Myocyte (in vitro differentiated cells): ENCODE data around the gene GOLGA8S. TPM values are rescaled to one million over a fixed set of nuclear protein-coding genes. Genes with fewer than 3 reads are reported as not detected.
"Not testable (repeated sequence)": the region's sequence is repeated elsewhere in the genome, so short reads cannot be mapped to it uniquely, and the experiment has no call there.

Experiments used
- DNase-seq: peaks from one replicate; pipeline ENCODE4 v3.0.0-alpha.2; 2012; ENCODE audit warnings: low read depth
- polyA plus RNA-seq: library from polyadenylated mRNA; unstranded; fragments of >200 nt; gene quantifications from one replicate; pipeline ENCODE4 v1.2.1, GENCODE V29; 2012; ENCODE audit warnings: missing spikeins
- total RNA-seq: library from RNA; depleted of rRNA; stranded (reverse); fragments of >200 nt; gene quantifications from 2 replicates; pipeline ENCODE4 v1.2.3, GENCODE V29; 2014

Gene GOLGA8S
- not detected in 2 replicates for total RNA-seq
- 0.38 TPM for polyA plus RNA-seq

GRCh38 chr15:23354448-23354847 lies at the start of gene GOLGA8S:
Gene GOLGA8S (plus strand): TSS chr15:23354748. CDS start chr15:23354810, 62 bp downstream.
- not testable (repeated sequence) for DNase-seq

DNA sequence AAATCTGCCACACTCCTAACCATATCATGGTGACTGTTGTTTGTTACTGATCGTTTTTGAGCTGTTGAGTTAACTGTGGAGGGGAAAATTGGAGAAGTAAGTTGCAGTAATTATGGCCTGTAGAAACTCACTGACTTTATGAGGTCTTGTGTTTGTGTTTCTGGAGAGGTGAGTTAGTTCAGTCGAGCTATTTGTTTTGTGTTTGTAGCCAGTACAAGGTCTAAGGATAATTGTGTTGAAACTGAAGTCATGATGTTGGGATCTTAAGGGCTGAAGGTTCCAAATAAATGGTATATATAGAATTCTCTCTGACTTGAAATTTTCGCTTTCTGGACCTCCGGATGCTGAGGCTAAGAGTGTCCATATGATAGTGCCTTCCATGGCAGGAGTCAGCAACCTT lies 49.7 kb upstream of the GOLGA8S start:
- not testable (repeated sequence) for DNase-seq

DNA sequence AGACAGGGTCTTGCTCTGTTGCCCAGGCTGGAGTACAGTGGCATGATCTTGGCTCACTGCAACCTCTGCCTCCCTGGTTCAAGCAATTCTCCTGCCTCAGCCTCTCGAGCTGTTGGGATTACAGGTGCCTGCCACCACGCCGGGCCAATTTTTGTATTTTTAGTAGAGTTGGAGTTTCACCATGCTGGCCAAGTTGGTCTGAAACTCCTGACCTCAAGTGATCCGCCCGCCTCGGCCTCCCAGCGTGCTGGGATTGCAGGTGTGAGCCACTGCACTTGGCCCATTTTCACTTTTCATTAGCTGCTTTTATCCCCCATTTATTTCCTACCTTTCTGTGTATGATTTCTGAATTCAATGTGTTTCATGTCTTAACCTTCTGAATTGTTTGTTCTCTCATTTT lies 48.6 kb upstream of the GOLGA8S start:
- not testable (repeated sequence) for DNase-seq

- not testable (repeated sequence) for DNase-seq
These were observed 43.3 kb upstream of the GOLGA8S start for GRCh38 chr15:23311233-23311632.

- DNase-seq = not testable (repeated sequence)
These were observed 20.5 kb upstream of the GOLGA8S start, which contains the start of gene GOLGA6L26 for GRCh38 chr15:23334096-23334495. Gene GOLGA6L26 (minus strand): TSS chr15:23334196. CDS start chr15:23334135, 61 bp downstream.

DNA sequence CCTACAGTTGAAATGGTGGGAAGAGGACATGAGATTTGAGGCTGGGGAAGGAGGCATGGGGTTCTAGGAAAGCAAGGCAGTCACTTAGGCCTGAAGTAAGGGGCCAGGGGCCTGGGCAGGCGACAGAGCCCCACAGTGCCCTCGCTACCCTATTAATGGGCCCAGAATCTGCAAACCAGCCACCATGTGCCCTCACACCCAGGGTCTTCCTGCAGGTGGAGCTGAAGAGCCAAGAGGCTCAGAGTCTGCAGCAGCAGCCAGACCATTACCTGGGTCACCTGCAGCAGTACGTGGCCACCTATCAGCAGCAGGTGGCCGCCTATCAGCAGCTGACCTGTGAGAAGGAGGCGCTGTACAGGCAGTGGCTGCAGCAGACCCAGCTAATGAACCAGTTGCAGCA lies 8.1 kb downstream of the GOLGA8S start:
- not testable (repeated sequence) for DNase-seq

DNA sequence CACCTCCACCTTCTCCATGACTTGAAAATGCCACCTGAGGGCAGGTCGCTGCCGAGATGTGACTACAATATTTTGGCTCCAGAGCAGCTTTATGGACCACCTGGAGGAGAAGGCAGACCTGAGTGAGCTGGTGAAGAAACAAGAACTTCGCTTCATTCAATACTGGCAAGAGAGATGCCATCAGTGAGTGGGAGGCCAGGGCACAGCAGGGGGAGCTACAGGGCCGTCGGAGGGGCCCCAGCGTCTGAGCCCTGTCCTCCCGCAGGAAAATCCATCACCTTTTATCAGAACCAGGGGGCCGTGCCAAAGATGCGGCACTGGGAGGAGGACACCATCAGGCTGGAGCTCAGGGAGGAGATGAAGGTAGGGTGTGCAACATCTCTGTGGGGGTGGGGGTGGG lies 9.7 kb downstream of the GOLGA8S start:
- not testable (repeated sequence) for DNase-seq

DNA sequence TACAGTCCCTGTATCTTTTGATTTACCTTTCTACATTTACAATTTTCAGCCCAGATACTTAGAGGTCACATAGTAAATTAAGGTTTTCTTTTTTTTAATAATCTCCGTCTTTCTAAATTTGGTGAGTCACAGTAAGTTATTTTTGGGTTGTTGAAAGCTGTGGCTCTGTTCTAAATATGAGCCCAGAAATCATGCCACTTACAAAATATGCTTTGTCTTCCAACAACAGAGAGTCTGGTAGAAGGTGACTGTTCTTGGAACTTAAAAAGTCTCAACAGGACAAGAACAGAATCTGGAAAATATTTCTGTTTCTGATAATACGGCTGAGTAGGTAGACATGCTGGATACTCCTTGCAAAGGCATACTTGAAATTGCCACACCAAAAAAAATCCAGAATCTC lies 16.0 kb downstream of the GOLGA8S start:
- DNase-seq = peak; percentile 7

- not testable (repeated sequence) for DNase-seq
These were observed 16.6 kb downstream of the GOLGA8S start for GRCh38 chr15:23371134-23371533.

GRCh38 chr15:23371868-23372267 lies 17.3 kb downstream of the GOLGA8S start:
- DNase-seq = peak; percentile 9

DNA sequence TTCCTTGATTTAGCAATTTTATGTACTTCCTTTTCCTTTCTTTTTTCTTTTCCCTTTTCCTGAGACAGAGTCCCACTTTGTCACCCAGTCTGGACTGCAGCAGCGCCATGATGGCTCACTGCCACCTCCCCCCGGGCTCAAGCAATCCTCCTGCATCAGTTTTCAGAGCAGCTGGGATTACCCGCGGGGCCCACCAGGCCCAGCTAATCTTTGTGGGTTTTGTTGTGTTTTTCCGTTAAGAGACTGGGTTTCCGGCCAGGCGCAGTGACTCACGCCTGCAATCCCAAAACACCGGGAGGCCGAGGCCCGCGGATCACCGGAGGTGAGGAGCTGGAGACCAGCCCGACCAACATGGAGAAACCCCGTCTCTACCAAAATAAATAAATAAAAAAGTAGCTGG lies 17.7 kb downstream of the GOLGA8S start:
- DNase-seq = peak; percentile 60

- not testable (repeated sequence) for DNase-seq
These were observed 18.5 kb downstream of the GOLGA8S start for GRCh38 chr15:23372891-23373600.

DNA sequence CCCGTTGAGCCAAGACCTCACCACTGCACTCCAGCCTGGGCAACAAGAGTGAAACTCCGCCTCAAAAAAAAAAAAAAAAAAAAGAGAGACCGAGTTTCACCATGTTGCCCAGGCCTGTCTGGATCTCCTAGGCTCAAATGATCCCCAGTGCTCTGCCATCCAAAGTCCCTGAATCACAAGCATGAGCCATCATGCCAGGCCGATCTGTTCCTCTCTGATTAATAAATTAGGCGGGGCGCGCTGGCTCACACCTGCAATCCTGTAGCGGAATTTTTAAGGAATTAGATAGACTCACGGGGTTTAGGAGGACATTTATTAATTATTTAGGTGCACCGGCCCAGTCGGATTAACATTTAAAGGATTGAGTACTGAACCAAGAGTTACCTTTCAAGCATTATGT lies 19.7 kb downstream of the GOLGA8S start:
- not testable (repeated sequence) for DNase-seq

DNA sequence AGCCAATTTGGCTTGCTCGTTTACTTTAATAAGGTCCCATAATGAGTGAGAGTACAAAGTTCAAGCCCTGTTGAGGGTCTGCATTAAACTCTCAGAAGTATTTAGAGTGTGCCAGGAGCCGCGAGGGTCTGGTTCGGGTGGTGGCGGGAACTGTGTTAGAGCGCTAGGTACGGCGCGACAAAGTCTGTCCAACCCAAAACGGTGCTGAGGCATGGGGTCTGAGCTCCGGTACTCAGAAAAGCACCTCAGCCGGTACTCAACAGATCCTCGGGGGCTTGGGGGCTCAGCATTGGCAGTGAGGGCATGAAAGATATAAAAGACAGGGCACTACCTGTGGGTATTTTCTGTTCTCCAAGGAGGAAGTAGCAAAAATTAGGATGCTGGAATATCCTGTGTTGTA lies 24.4 kb downstream of the GOLGA8S start:
- not testable (repeated sequence) for DNase-seq

DNA sequence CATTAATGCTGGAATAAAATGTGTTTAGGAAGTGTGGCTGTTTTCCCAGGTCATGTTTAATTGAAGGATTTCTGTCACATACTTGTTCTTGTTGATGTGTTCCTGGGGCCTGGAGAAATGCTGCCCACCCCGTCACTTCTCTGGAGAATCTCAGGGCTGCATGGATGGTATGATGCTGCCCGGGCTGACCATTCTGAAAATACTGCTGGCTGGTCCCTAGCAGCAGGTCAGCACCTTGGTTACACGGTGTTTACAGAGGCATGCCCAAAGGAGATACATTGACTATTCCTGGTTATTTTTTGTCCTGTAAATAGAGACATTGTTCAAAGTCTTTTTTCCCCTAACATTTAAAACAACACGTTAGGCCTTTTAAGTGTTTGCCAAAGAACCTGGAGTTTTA lies 26.2 kb downstream of the GOLGA8S start:
- DNase-seq = not testable (repeated sequence)

- DNase-seq = peak; percentile 9
These were observed 26.6 kb downstream of the GOLGA8S start for GRCh38 chr15:23381192-23381591.

DNA sequence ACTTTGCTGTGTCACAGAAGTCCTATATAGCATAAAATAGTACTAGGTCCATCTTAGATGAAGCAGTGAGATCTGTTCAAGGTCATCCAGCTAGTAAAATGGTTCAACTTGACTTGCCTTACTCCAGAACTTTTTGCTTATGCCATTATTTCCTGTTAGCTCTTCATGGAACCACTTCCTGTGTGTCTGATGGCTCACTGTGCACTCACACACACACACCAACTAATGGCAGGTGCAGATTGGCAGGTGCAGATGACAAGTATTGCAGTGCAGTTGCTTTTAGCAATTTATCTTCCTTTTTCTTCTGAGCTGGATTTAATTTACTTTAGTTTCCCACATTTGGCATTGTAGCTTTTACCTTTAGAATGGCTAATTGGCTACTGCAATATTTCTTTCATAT lies 29.8 kb downstream of the GOLGA8S start:
- DNase-seq = no peak

DNA sequence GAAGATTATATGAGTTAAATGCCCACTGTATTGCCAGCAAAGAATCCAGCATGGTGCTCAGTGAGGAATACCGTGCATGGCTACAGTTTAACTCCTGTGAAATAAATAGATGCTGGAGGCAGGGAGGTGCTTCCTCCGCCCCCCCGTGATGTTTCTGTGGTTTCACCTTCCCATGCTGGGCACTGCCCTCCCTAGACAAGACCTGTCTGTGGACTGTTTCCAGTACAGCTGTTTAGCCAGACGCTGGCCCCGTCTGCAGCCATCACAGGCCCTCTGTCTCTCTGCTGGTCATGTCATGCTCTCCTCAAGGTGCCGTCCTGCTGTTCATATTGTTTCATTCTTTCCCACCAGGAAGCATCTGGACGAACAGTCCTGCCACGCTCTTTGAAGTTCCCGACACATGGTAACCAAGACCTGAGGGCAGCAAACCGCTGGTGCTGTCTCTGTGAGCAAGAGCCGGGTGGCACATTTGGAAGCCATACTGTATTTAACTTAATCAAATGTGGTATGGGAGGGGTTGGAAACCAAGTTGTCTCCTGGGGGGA lies 31.4 kb downstream of the GOLGA8S start:
- no peak for DNase-seq

- no peak for DNase-seq
These were observed 33.2 kb downstream of the GOLGA8S start for GRCh38 chr15:23387621-23388190.

- DNase-seq = no peak
These were observed 40.6 kb downstream of the GOLGA8S start for GRCh38 chr15:23395030-23395692.

- DNase-seq = no peak
These were observed 41.3 kb downstream of the GOLGA8S start for GRCh38 chr15:23395832-23396231.

- DNase-seq = no peak
These were observed 43.2 kb downstream of the GOLGA8S start for GRCh38 chr15:23397779-23398178.
